Right renal cortex interstitium (tissue), 3 donors: ENCODE results near the gene ABI2. TPM values are rescaled to one million over a fixed set of nuclear protein-coding genes. Genes with fewer than 3 reads are reported as not detected.

Experiments
- DNase-seq, 3 donors: peaks; one replicate each; pipeline ENCODE4 v3.0.0-alpha.2; 2013; ENCODE audit warnings: low read depth in 3 of 3, low spot score in 2 of 3
- polyA plus RNA-seq, 3 donors: library from polyadenylated mRNA; unstranded; fragments of 120-200 nt; gene quantifications; one replicate each; pipeline ENCODE4 v1.2.1, GENCODE V29; 2013; ENCODE audit not compliant: insufficient read length in 3 of 3

ABI2 gene
- polyA plus RNA-seq, 3 donors: 87.8 to 96.8 (median 94.1) TPM

- DNase-seq: no peak
These were observed 135.1 kb downstream of the ABI2 start for GRCh38 chr2:203463266-203463678.

- DNase-seq: no peak
These were observed 141.4 kb downstream of the ABI2 start for GRCh38 chr2:203469546-203469945.

GRCh38 chr2:203470371-203470770 lies 142.2 kb downstream of the ABI2 start:
- DNase-seq: no peak

- no peak for DNase-seq
These were observed 143.1 kb downstream of the ABI2 start for GRCh38 chr2:203471323-203471722.

DNA sequence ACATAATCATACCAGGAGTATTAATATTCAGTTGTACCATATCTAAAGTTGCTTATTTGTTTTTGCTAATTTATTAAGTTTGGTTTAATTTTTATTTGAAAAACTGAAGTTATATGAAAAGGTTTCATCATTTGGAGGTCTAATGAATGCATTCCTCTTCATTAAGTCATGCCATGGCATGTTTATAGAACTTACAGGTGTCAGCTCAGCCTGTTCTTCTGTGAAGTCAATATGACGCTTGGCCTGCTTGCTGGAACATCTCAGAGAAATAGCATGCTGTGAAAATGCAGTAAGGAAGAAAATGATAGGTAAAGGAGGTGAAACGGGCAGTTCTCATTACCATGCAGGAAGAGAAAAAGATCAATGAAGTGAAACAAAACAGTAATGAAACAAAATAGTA lies 148.7 kb downstream of the ABI2 start:
- no peak for DNase-seq

DNA sequence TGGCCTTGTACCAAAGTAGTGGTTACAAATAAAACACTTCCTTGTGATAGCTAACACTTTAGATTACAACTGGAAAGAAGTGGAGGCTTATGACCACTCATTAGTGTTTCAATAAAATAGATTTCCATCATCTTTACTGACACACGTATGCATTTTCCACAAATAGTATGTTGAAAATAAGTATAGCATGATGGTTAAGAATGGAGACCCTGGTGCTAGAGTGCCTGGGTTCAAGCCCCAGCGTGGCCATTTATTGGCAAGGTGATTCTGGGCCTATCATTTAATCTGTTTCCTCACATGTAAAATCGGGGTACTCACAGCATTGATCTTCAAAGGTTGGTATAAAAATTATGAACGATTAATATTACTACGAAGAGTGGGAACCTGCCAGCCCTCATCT lies 152.4 kb downstream of the ABI2 start:
- no peak for DNase-seq

DNA sequence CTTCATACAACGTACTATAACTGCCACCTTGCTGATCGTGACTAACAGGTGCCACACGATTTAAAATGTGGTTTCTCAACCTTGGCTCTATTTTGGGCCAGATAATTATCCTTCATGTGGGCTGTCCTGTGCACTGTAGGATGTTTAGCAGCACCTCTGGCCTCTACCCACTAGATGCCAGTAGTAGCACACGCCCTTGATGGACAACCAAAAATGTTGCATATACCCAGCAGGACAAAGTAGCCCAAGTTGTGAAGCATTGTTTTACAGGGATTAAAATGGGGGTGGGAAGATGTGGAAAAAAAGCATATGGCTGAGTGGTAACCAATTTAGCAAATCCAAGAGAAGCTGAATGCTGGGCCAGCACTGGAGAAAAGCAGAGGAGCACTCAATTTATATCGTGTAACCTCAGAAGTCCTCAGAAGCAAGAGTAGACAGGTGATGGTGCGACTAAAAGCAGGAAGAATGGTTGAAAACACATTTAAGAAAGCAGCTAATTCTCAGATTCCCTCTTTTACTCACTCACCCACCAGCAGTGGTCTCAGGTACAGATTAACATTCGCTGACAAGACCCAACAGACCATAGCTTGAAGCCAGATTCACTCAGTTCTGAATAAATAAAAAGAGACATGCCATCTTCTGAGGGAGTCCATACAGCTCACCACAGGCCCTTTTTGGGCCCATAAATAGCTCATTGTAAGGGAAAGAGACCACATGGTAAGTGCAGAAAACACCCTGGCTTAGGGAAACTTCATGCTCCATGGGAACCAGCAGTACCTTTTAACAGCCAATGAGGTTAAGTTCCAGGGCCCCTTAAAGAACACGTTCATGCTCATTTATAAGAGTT lies 156.3 kb downstream of the ABI2 start:
- no peak for DNase-seq

- DNase-seq: no peak
These were observed 161.3 kb downstream of the ABI2 start for GRCh38 chr2:203489531-203489930.

- DNase-seq: no peak
These were observed 162.2 kb downstream of the ABI2 start for GRCh38 chr2:203490391-203490790.

- no peak for DNase-seq
These were observed 164.8 kb downstream of the ABI2 start for GRCh38 chr2:203492965-203493364.

Other genes starting within 250 kb of the ABI2 start
- gene CYP20A1, start 89.4 kb upstream of the ABI2 start, polyA plus RNA-seq: 10 to 100 TPM; 21.2 to 21.8 (median 21.2) TPM
- 10 to 100 TPM; 13.4 to 18.9 (median 16.0) TPM for gene RAPH1, start 206.9 kb downstream of the ABI2 start, polyA plus RNA-seq